Tibial nerve (tissue), 4 donors: Measurements from ENCODE around the gene COX14. TPM values are rescaled to one million over a fixed set of nuclear protein-coding genes. Genes with fewer than 3 reads are reported as not detected.
"Not testable (repeated sequence)": the region's sequence is repeated elsewhere in the genome, so short reads cannot be mapped to it uniquely, and the experiment has no call there.

Experiments
- DNase-seq, 2 donors: peaks; one replicate each; pipeline ENCODE4 v3.0.0-alpha.2; 2019; ENCODE audit warnings: low spot score in 2 of 2
- H3K27ac ChIP-seq, 4 donors: fragments of 200-600 bp; sonication (generic) in 3 of 4; one replicate each; pipeline ENCODE4 v1.5.1; 2017 to 2019; ENCODE audit warnings: mild to moderate bottlenecking in 1 of 4
- H3K27me3 ChIP-seq, 2 donors: fragments of 200-600 bp; sonication (generic) in 1 of 2; one replicate each; pipeline versions ENCODE4 v1.5.1 to v1.6.0; 2017 to 2019
- H3K36me3 ChIP-seq, 3 donors: fragments of 200-600 bp; sonication (generic); one replicate each; pipeline ENCODE4 v1.5.1; 2018 to 2019
- H3K4me1 ChIP-seq, 4 donors: fragments of 200-600 bp; sonication (generic) in 3 of 4; one replicate each; pipeline ENCODE4 v1.5.1; 2017 to 2019
- H3K4me3 ChIP-seq, 4 donors: fragments of 200-600 bp; sonication (generic) in 3 of 4; one replicate each; pipeline ENCODE4 v1.5.1; 2017 to 2019; ENCODE audit warnings: mild to moderate bottlenecking in 1 of 4, moderate library complexity in 1 of 4
- H3K9me3 ChIP-seq, 4 donors: fragments of 200-600 bp; sonication (generic) in 3 of 4; one replicate each; pipeline ENCODE4 v1.5.1; 2017 to 2019
- CTCF ChIP-seq, 5 experiments: fragments of 200-600 bp in 3 of 5; fragments of 450-650 bp in 2 of 5; sonication (generic) in 3 of 5; IDR thresholded peaks; one replicate each; pipeline ENCODE4 v1.5.1; 2016 to 2019; ENCODE audit warnings: antibody characterized with exemption in 5 of 5, mild to moderate bottlenecking in 3 of 5, moderate library complexity in 2 of 5
- EP300 ChIP-seq, 2 donors: sonication (generic); formaldehyde crosslinking; IDR thresholded peaks; one replicate each; pipeline ENCODE4 v1.6.1; 2017; ENCODE audit warnings: antibody characterized with exemption in 2 of 2, mild to moderate bottlenecking in 1 of 2
- POLR2A ChIP-seq, 2 donors: fragments of 450-650 bp; IDR thresholded peaks; one replicate each; pipeline ENCODE4 v1.6.1; 2017; ENCODE audit warnings: antibody characterized with exemption in 2 of 2, mild to moderate bottlenecking in 2 of 2, moderate library complexity in 2 of 2
- WGBS, 2 donors: methylation state at CpG; one replicate each; pipeline ENCODE4 v1.1.5; 2018; 5-methylcytosine and 5-hydroxymethylcytosine counted together
- total RNA-seq, 4 donors: library from RNA; depleted of rRNA; stranded (reverse); fragments of >200 nt; gene quantifications; one replicate each; pipeline ENCODE4 v1.1.0, GENCODE V29; 2016

The COX14 gene
- total RNA-seq, 4 donors from 2014 or later, result 35.8 to 91.5 (median 55.2) TPM

GRCh38 chr12:50079771-50080170 is 32.3 kb upstream of the COX14 start:
- no peak for TF ChIP-seq EP300 (IDR thresholded peaks at IDR 0.05)
- TF ChIP-seq POLR2A (IDR thresholded peaks at IDR 0.05), result no peak
- TF ChIP-seq CTCF (IDR thresholded peaks at IDR 0.05), result no peak
- H3K27me3 ChIP-seq, result no peaks in the 10 kb centered on the region
- H3K27ac ChIP-seq, result no peak overlapping the region
- 83 to 99% methylated on average over 4 to 5 of the region's 5 CpGs for WGBS, 2 donors
- peaks cover 0 to 28% (median 5%) of the 10 kb centered on the region in 4 donors for H3K4me1 ChIP-seq
- no peaks in the 10 kb centered on the region for H3K9me3 ChIP-seq
- H3K36me3 ChIP-seq, result no peaks in the 10 kb centered on the region
- no peak overlapping the region for H3K4me3 ChIP-seq
- no peak for DNase-seq

DNA sequence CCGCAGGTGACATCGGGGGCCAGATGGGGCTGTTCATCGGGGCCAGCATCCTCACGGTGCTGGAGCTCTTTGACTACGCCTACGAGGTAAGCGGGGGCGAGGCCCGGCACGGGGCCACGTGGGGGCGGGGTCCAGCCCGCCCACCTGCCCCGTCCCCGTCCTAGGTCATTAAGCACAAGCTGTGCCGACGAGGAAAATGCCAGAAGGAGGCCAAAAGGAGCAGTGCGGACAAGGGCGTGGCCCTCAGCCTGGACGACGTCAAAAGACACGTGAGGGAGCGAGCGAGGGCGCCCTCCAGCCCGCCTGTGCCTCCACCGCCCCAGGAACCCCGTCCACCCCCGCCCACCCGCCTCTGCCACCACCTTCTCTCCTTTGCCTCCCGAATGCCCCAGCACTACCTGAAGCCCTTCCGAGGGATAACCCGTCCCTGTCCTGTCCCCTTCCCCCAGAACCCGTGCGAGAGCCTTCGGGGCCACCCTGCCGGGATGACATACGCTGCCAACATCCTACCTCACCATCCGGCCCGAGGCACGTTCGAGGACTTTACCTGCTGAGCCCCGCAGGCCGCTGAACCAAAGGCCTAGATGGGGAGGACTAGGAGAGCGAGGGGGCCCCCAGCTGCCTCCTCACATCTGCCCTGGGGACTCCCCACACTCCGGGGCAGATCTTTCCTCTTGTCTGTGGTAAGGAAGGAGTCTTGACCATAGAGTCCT is 30.8 kb upstream of the COX14 start:
- Histone ChIP-seq H3K27me3 (no peaks in the 10 kb centered on the region), H3K27ac (peak overlapping the region; percentile 36 to 74 (median 54)), H3K9me3 (no peaks in the 10 kb centered on the region), H3K36me3 (no peaks in the 10 kb centered on the region), H3K4me3 (no peak overlapping the region), H3K4me1 (peaks cover 0 to 30% (median 8%) of the 10 kb centered on the region in 4 donors)
- DNase-seq, result no peak
- peak in 1 of 2 donors; percentile 64 for TF ChIP-seq EP300 (IDR thresholded peaks at IDR 0.05)
- no peak for TF ChIP-seq CTCF (IDR thresholded peaks at IDR 0.05)
- 54 to 63% methylated on average over 18 to 29 of the region's 46 CpGs for WGBS, 2 donors

DNA sequence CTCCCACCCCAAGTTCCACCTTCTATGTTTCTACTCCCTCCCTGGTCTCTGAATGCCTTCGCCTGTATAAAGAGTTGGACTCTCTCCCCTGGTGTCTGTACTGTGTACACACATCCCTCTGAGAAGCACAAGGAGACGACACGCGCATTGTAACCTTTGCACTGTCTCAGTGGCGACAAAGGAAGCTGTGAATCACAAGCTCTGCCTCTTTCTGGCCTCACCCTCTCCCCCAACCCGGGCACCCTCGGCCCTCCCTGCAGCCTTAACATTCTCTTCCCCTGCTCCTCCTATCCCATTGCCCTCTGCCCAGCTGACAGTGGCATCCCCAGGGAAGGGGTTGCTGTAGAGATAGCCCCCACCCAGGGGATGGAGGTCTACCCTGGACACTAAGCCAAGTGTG is 29.4 kb upstream of the COX14 start:
- TF ChIP-seq CTCF (IDR thresholded peaks at IDR 0.05), result no peak
- H3K27ac ChIP-seq, result peak overlapping the region in 3 of 4 donors; percentile 54 to 97 (median 74)
- H3K36me3 ChIP-seq, result peaks cover 0 to 13% (median 0%) of the 10 kb centered on the region in 3 donors
- no peaks in the 10 kb centered on the region for H3K27me3 ChIP-seq
- peaks cover 0 to 43% (median 8%) of the 10 kb centered on the region in 4 donors for H3K4me1 ChIP-seq
- H3K4me3 ChIP-seq, result no peak overlapping the region
- DNase-seq, result no peak
- 65 to 68% methylated on average over 7 of the region's 7 CpGs for WGBS, 2 donors
- H3K9me3 ChIP-seq, result no peaks in the 10 kb centered on the region

- Histone ChIP-seq H3K27me3 (no peaks in the 10 kb centered on the region), H3K36me3 (peaks cover 0 to 19% (median 0%) of the 10 kb centered on the region in 3 donors), H3K27ac (peak overlapping the region in 3 of 4 donors; percentile 43 to 97 (median 74)), H3K4me1 (peaks cover 0 to 50% (median 8%) of the 10 kb centered on the region in 4 donors), H3K9me3 (no peaks in the 10 kb centered on the region), H3K4me3 (no peak overlapping the region)
- TF ChIP-seq EP300 (IDR thresholded peaks at IDR 0.05) (no peak), POLR2A (IDR thresholded peaks at IDR 0.05) (no peak), CTCF (IDR thresholded peaks at IDR 0.05) (no peak)
- 80 to 89% methylated on average over 1 of the region's 1 CpG for WGBS, 2 donors
- no peak for DNase-seq
Observed at GRCh38 chr12:50083301-50083700, 28.7 kb upstream of the COX14 start.

GRCh38 chr12:50084409-50084774 is 27.6 kb upstream of the COX14 start:
- not testable (repeated sequence) for H3K27me3 ChIP-seq, H3K9me3 ChIP-seq, DNase-seq
- Histone ChIP-seq H3K4me3 (peak overlapping the region; percentile 71 to 93 (median 80)), H3K4me1 (peaks cover 0 to 57% (median 8%) of the 10 kb centered on the region in 4 donors), H3K36me3 (peaks cover 0 to 30% (median 2%) of the 10 kb centered on the region in 3 donors), H3K27ac (peak overlapping the region; percentile 92 to 97 (median 96))
- 41 to 43% methylated on average over 7 of the region's 7 CpGs for WGBS, 2 donors
